ENCODE results near the gene PACS2. TPM values are rescaled to one million over a fixed set of nuclear protein-coding genes. Genes with fewer than 3 reads are reported as not detected.
A peak's percentile ranks its signal among the peaks of the same experiment; 100 is the strongest.

Gene PACS2
- total and polyA plus RNA-seq, 4 donors, result 5.1 to 21.9 (median 9.8) TPM

- peaks cover 10 to 45% (median 32%) of the 10 kb centered on the region in 4 donors for H3K4me1 ChIP-seq (ENCODE audit: control insufficient read depth in 4 of 4, insufficient read depth in 4 of 4, low read length in 3 of 4)
- H3K9me3 ChIP-seq (ENCODE audit: control insufficient read depth in 4 of 4, low read length in 3 of 4), result no peaks in the 10 kb centered on the region
- H3K36me3 ChIP-seq (ENCODE audit: control insufficient read depth in 4 of 4, insufficient read depth in 3 of 4, low read depth in 1 of 4, low read length in 3 of 4), result no peaks in the 10 kb centered on the region
- no peak overlapping the region for H3K9ac ChIP-seq (ENCODE audit: low read depth in 1 of 2, low read length in 2 of 2)
- H3K4me3 ChIP-seq (ENCODE audit: low read depth in 1 of 3, low read length in 3 of 3), result no peak overlapping the region
- H3K27ac ChIP-seq (ENCODE audit: low read depth in 1 of 2, low read length in 2 of 2), result no peak overlapping the region
- WGBS, result 50% methylated on average over 18 of the region's 18 CpGs
- H3K27me3 ChIP-seq (ENCODE audit: control insufficient read depth in 4 of 4, insufficient read depth in 4 of 4, low read length in 3 of 4), result no peaks in the 10 kb centered on the region
- no peak for DNase-seq (ENCODE audit: low spot score)
- TF ChIP-seq RXRA (IDR thresholded peaks at IDR 0.05) (peak in 1 of 2 donors; percentile 37), RAD21 (IDR thresholded peaks at IDR 0.05) (no peak), NR2F2 (IDR thresholded peaks at IDR 0.05) (peak; percentile 71)
These were observed 23.6 kb downstream of the PACS2 start for GRCh38 chr14:105337966-105338741.

GRCh38 chr14:105340821-105341733 lies 26.5 kb downstream of the PACS2 start:
- H3K9me3 ChIP-seq (ENCODE audit: control insufficient read depth in 4 of 4, low read length in 3 of 4), result no peaks in the 10 kb centered on the region
- no peak overlapping the region for H3K9ac ChIP-seq (ENCODE audit: low read depth in 1 of 2, low read length in 2 of 2)
- H3K27ac ChIP-seq (ENCODE audit: low read depth in 1 of 2, low read length in 2 of 2), result no peak overlapping the region
- H3K4me1 ChIP-seq (ENCODE audit: control insufficient read depth in 4 of 4, insufficient read depth in 4 of 4, low read length in 3 of 4), result peaks cover 5 to 23% (median 15%) of the 10 kb centered on the region in 4 donors
- no peaks in the 10 kb centered on the region for H3K27me3 ChIP-seq (ENCODE audit: control insufficient read depth in 4 of 4, insufficient read depth in 4 of 4, low read length in 3 of 4)
- no peaks in the 10 kb centered on the region for H3K36me3 ChIP-seq (ENCODE audit: control insufficient read depth in 4 of 4, insufficient read depth in 3 of 4, low read depth in 1 of 4, low read length in 3 of 4)
- WGBS, result 80% methylated on average over 20 of the region's 20 CpGs
- no peak for DNase-seq (ENCODE audit: low spot score)
- no peak for TF ChIP-seq YY1 (IDR thresholded peaks at IDR 0.05)
- TF ChIP-seq GABPA (IDR thresholded peaks at IDR 0.05 in 1 of 2, conservative IDR thresholded peaks at IDR 0.05 in 1 of 2), result no peak
- TF ChIP-seq SP1 (IDR thresholded peaks at IDR 0.05), result no peak
- TF ChIP-seq TAF1 (conservative IDR thresholded peaks at IDR 0.05), result no peak
- TF ChIP-seq, protein P1, sequence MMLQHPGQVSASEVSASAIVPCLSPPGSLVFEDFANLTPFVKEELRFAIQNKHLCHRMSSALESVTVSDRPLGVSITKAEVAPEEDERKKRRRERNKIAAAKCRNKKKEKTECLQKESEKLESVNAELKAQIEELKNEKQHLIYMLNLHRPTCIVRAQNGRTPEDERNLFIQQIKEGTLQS (IDR thresholded peaks at IDR 0.05), result no peak
- no peak for TF ChIP-seq CTCF (IDR thresholded peaks at IDR 0.05; ENCODE audit: low read depth, low read length, missing input control)
- no peak for TF ChIP-seq RXRA (IDR thresholded peaks at IDR 0.05)
- no peak for TF ChIP-seq FOXA1 (IDR thresholded peaks at IDR 0.05)
- no peak for TF ChIP-seq MAX (IDR thresholded peaks at IDR 0.05)
- TF ChIP-seq HNF4G (IDR thresholded peaks at IDR 0.05), result no peak
- no peak for TF ChIP-seq RAD21 (IDR thresholded peaks at IDR 0.05)
- TF ChIP-seq HNF4A (conservative IDR thresholded peaks at IDR 0.05), result no peak
- no peak for TF ChIP-seq FOXA2 (IDR thresholded peaks at IDR 0.05)
- no peak for TF ChIP-seq EGR1 (IDR thresholded peaks at IDR 0.05; ENCODE audit: low read depth in 2 of 2)
- no peak for TF ChIP-seq ZBTB33 (IDR thresholded peaks at IDR 0.05)
- TF ChIP-seq JUND (IDR thresholded peaks at IDR 0.05), result no peak
- no peak for TF ChIP-seq NR2F2 (IDR thresholded peaks at IDR 0.05)
- TF ChIP-seq REST (IDR thresholded peaks at IDR 0.05), result no peak
- no peak overlapping the region for H3K4me3 ChIP-seq (ENCODE audit: low read depth in 1 of 3, low read length in 3 of 3)
